IMR-90 (cell line): ENCODE results near the gene SUPT3H.

Source experiments
- CEBPB ChIP-seq: IDR thresholded peaks from 2 replicates; pipeline ENCODE4 v1.6.1; 2012; ENCODE audit warnings: low read depth, low read length, improper control_type of control experiment
- POLR2A ChIP-seq: IDR thresholded peaks from 2 replicates; pipeline ENCODE4 v1.6.1; 2012; ENCODE audit warnings: mild to moderate bottlenecking, low read depth, low read length
- TF ChIP-seq, protein P1 (sequence below): conservative IDR thresholded peaks from 2 replicates; pipeline ENCODE4 v1.5.1; 2012; ENCODE audit warnings: mild to moderate bottlenecking, low read depth, low read length, improper control_type of control experiment
- TF ChIP-seq, protein P2 (sequence below): fragments of 150-350 bp; IDR thresholded peaks from 2 replicates; pipeline ENCODE4 v1.6.1; 2017; ENCODE audit warnings: mild to moderate bottlenecking, antibody characterized with exemption, low read length, low read depth

DNA sequence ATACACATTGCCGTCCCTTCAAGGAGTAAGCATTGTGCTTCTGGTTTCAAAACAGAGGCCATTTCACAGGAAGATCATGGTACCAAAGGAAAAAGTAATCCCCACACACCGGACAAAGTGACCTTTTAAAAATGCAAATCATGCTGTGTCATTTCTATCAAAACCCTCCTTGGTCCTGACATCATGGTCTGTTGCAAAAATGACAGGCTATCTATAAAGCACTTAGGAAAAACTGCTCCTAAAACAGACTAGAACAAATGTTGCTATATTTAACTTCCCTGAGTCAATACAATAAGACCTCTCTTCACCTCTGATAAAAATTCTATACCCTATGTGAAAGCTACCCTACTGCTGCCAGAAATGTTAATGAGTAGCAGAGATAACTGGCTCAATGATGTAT lies 403.2 kb downstream of the SUPT3H start:
- TF ChIP-seq CEBPB: no peak
- no peak for TF ChIP-seq POLR2A
- TF ChIP-seq, protein P1, sequence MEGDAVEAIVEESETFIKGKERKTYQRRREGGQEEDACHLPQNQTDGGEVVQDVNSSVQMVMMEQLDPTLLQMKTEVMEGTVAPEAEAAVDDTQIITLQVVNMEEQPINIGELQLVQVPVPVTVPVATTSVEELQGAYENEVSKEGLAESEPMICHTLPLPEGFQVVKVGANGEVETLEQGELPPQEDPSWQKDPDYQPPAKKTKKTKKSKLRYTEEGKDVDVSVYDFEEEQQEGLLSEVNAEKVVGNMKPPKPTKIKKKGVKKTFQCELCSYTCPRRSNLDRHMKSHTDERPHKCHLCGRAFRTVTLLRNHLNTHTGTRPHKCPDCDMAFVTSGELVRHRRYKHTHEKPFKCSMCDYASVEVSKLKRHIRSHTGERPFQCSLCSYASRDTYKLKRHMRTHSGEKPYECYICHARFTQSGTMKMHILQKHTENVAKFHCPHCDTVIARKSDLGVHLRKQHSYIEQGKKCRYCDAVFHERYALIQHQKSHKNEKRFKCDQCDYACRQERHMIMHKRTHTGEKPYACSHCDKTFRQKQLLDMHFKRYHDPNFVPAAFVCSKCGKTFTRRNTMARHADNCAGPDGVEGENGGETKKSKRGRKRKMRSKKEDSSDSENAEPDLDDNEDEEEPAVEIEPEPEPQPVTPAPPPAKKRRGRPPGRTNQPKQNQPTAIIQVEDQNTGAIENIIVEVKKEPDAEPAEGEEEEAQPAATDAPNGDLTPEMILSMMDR: no peak
- TF ChIP-seq, protein P2, sequence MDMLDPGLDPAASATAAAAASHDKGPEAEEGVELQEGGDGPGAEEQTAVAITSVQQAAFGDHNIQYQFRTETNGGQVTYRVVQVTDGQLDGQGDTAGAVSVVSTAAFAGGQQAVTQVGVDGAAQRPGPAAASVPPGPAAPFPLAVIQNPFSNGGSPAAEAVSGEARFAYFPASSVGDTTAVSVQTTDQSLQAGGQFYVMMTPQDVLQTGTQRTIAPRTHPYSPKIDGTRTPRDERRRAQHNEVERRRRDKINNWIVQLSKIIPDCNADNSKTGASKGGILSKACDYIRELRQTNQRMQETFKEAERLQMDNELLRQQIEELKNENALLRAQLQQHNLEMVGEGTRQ: no peak
